Mammary epithelial cell (primary cell): ENCODE results near the gene KLF11.

Experiments used
- CTCF ChIP-seq, 2 donors: IDR thresholded peaks in 1 of 2; conservative IDR thresholded peaks in 1 of 2; 2 replicates each; pipeline ENCODE4 v1.5.1; 2011 to 2012; ENCODE audit warnings: inconsistent platforms in 2 of 2, low read length in 2 of 2, mild to moderate bottlenecking in 2 of 2, control low read depth in 1 of 2, low read depth in 1 of 2; ENCODE audit not compliant: insufficient read depth in 1 of 2; ENCODE audit errors: extremely low read depth in 1 of 2
- EZH2 ChIP-seq: IDR thresholded peaks from 2 replicates; pipeline ENCODE4 v1.6.1; 2012; ENCODE audit warnings: low read length, inconsistent platforms, borderline replicate concordance

- TF ChIP-seq CTCF (conservative IDR thresholded peaks at IDR 0.05 in 1 of 2, IDR thresholded peaks at IDR 0.05 in 1 of 2; ENCODE audit: extremely low read depth in 1 of 2, insufficient read depth in 1 of 2, low read depth in 1 of 2, low read length in 2 of 2) (no peak), EZH2 (no peak)
Measured at GRCh38 chr2:10009811-10010781, 33.3 kb upstream of the KLF11 start.
